ENCODE results near the gene PARP1. TPM values are rescaled to one million over a fixed set of nuclear protein-coding genes. Genes with fewer than 3 reads are reported as not detected.

Gene PARP1
- total RNA-seq, 1 donor from 2014 or later, result 86.3 TPM

- peak overlapping the region; percentile 93 for H3K4me3 Mint-ChIP-seq (ENCODE audit: unreplicated experiment)
- no peak for DNase-seq (ENCODE audit: extremely low spot score, unreplicated experiment)
- no peaks in the 10 kb centered on the region for H3K27me3 Mint-ChIP-seq (ENCODE audit: unreplicated experiment)
- H3K9me3 Mint-ChIP-seq (ENCODE audit: unreplicated experiment), result no peaks in the 10 kb centered on the region
- H3K4me1 Mint-ChIP-seq (ENCODE audit: unreplicated experiment), result peaks cover 52% of the 10 kb centered on the region
- peaks cover 7% of the 10 kb centered on the region for H3K36me3 Mint-ChIP-seq (ENCODE audit: unreplicated experiment)
- no peak for TF ChIP-seq CTCF (IDR thresholded peaks at IDR 0.05)
- H3K27ac Mint-ChIP-seq (ENCODE audit: unreplicated experiment), result peak overlapping the region; percentile 89
Measured at GRCh38 chr1:226406401-226406881, 1.5 kb downstream of the PARP1 start.

- Mint-ChIP-seq H3K27me3 (ENCODE audit: unreplicated experiment) (no peaks in the 10 kb centered on the region), H3K9me3 (ENCODE audit: unreplicated experiment) (no peaks in the 10 kb centered on the region), H3K36me3 (ENCODE audit: unreplicated experiment) (peaks cover 15% of the 10 kb centered on the region), H3K4me3 (ENCODE audit: unreplicated experiment) (peak overlapping the region; percentile 93), H3K27ac (ENCODE audit: unreplicated experiment) (no peak overlapping the region), H3K4me1 (ENCODE audit: unreplicated experiment) (peaks cover 56% of the 10 kb centered on the region)
- TF ChIP-seq CTCF (IDR thresholded peaks at IDR 0.05), result no peak
- DNase-seq (ENCODE audit: extremely low spot score, unreplicated experiment), result no peak
Measured at GRCh38 chr1:226405411-226405988, 2.4 kb downstream of the PARP1 start.

GRCh38 chr1:226404904-226405222, 3.0 kb downstream of the PARP1 start:
- Mint-ChIP-seq H3K4me1 (ENCODE audit: unreplicated experiment) (peaks cover 56% of the 10 kb centered on the region), H3K4me3 (ENCODE audit: unreplicated experiment) (no peak overlapping the region), H3K27me3 (ENCODE audit: unreplicated experiment) (no peaks in the 10 kb centered on the region), H3K27ac (ENCODE audit: unreplicated experiment) (peak overlapping the region; percentile 28), H3K9me3 (ENCODE audit: unreplicated experiment) (no peaks in the 10 kb centered on the region), H3K36me3 (ENCODE audit: unreplicated experiment) (peaks cover 21% of the 10 kb centered on the region)
- DNase-seq (ENCODE audit: extremely low spot score, unreplicated experiment), result no peak
- TF ChIP-seq CTCF (IDR thresholded peaks at IDR 0.05), result no peak

GRCh38 chr1:226404063-226404903, 3.6 kb downstream of the PARP1 start:
- Mint-ChIP-seq H3K4me1 (ENCODE audit: unreplicated experiment) (peaks cover 56% of the 10 kb centered on the region), H3K9me3 (ENCODE audit: unreplicated experiment) (no peaks in the 10 kb centered on the region), H3K27ac (ENCODE audit: unreplicated experiment) (peak overlapping the region; percentile 52), H3K27me3 (ENCODE audit: unreplicated experiment) (no peaks in the 10 kb centered on the region), H3K4me3 (ENCODE audit: unreplicated experiment) (no peak overlapping the region), H3K36me3 (ENCODE audit: unreplicated experiment) (peaks cover 27% of the 10 kb centered on the region)
- DNase-seq (ENCODE audit: extremely low spot score, unreplicated experiment), result no peak
- TF ChIP-seq CTCF (IDR thresholded peaks at IDR 0.05), result no peak
